ENCODE data around the gene CHRM4.

CHRM4 gene

GRCh38 chr11:46343520-46343919 lies 48.1 kb downstream of the CHRM4 start:
- no peak for TF ChIP-seq CTCF (IDR thresholded peaks at IDR 0.05; ENCODE audit: borderline replicate concordance, insufficient read depth, low read depth, low read length)
- H3K4me3 ChIP-seq (ENCODE audit: low read depth, low read length), result no peak overlapping the region

GRCh38 chr11:46342239-46342638 lies 49.3 kb downstream of the CHRM4 start:
- H3K4me3 ChIP-seq (ENCODE audit: low read depth, low read length), result no peak overlapping the region
- no peak for TF ChIP-seq CTCF (IDR thresholded peaks at IDR 0.05; ENCODE audit: borderline replicate concordance, insufficient read depth, low read depth, low read length)

- no peak for TF ChIP-seq CTCF (IDR thresholded peaks at IDR 0.05; ENCODE audit: borderline replicate concordance, insufficient read depth, low read depth, low read length)
- H3K4me3 ChIP-seq (ENCODE audit: low read depth, low read length), result no peak overlapping the region
Measured at GRCh38 chr11:46341454-46341853, 50.1 kb downstream of the CHRM4 start.

- no peak for TF ChIP-seq CTCF (IDR thresholded peaks at IDR 0.05; ENCODE audit: borderline replicate concordance, insufficient read depth, low read depth, low read length)
- no peak overlapping the region for H3K4me3 ChIP-seq (ENCODE audit: low read depth, low read length)
Measured at GRCh38 chr11:46339816-46340215, 51.8 kb downstream of the CHRM4 start.

- TF ChIP-seq CTCF (IDR thresholded peaks at IDR 0.05; ENCODE audit: borderline replicate concordance, insufficient read depth, low read depth, low read length), result no peak
- no peak overlapping the region for H3K4me3 ChIP-seq (ENCODE audit: low read depth, low read length)
Measured at GRCh38 chr11:46338988-46339666, 52.4 kb downstream of the CHRM4 start.

- TF ChIP-seq CTCF (IDR thresholded peaks at IDR 0.05; ENCODE audit: borderline replicate concordance, insufficient read depth, low read depth, low read length), result no peak
- no peak overlapping the region for H3K4me3 ChIP-seq (ENCODE audit: low read depth, low read length)
Measured at GRCh38 chr11:46338636-46338987, 53.0 kb downstream of the CHRM4 start.

GRCh38 chr11:46337626-46338345 lies 53.8 kb downstream of the CHRM4 start:
- no peak overlapping the region for H3K4me3 ChIP-seq (ENCODE audit: low read depth, low read length)
- no peak for TF ChIP-seq CTCF (IDR thresholded peaks at IDR 0.05; ENCODE audit: borderline replicate concordance, insufficient read depth, low read depth, low read length)

All from GM12875 (cell line).